Upper lobe of right lung (tissue), 1 donor: ENCODE measurements around the gene PICALM. TPM values are rescaled to one million over a fixed set of nuclear protein-coding genes. Genes with fewer than 3 reads are reported as not detected.
A peak's percentile ranks its signal among the peaks of the same experiment; 100 is the strongest.

Source experiments
- ATAC-seq: fragments of 200-7000 bp; cut with Tn5 transposase; one replicate; pipeline ENCODE4 v1.9.1; 2020; ENCODE audit warnings: mild to moderate bottlenecking, moderate library complexity
- DNase-seq: peaks from one replicate; pipeline ENCODE4 v3.0.0-alpha.2; 2020
- H3K27ac ChIP-seq: fragments of 200-600 bp; one replicate; pipeline ENCODE4 v1.8.0; 2022
- H3K27me3 ChIP-seq: fragments of 200-600 bp; one replicate; pipeline ENCODE4 v1.8.0; 2022; ENCODE audit warnings: mild to moderate bottlenecking
- H3K36me3 ChIP-seq: fragments of 200-600 bp; one replicate; pipeline ENCODE4 v1.8.0; 2022
- H3K4me1 ChIP-seq: fragments of 200-600 bp; one replicate; pipeline ENCODE4 v1.8.0; 2022
- H3K4me3 ChIP-seq: fragments of 200-600 bp; one replicate; pipeline ENCODE4 v1.8.0; 2022; ENCODE audit warnings: mild to moderate bottlenecking
- H3K9me3 ChIP-seq: fragments of 200-600 bp; one replicate; pipeline ENCODE4 v1.8.0; 2022
- CTCF ChIP-seq: fragments of 200-600 bp; IDR thresholded peaks from one replicate; pipeline ENCODE4 v1.8.0; 2022; ENCODE audit warnings: antibody characterized with exemption
- intact Hi-C: fragments of 100-400 bp; cut with DNase I; formaldehyde crosslinking; loops from one replicate; pipeline ENCODE4 v1.11.0; 2022
- total RNA-seq: library from RNA; stranded (reverse); fragmentation: NEBNext Ultra II Directional; extraction: Animal tissue kit (Norgen Biotek cat#: 25700); gene quantifications from one replicate; pipeline ENCODE4 v1.2.1, GENCODE V29; 2021
- donor health status: DM: no; HTN: yes; CAD: no; lungs with severe emphysema.

PICALM gene
- total RNA-seq, 1 donor from 2014 or later = 193 TPM

- ATAC-seq = no peak
- peaks cover 3% of the 10 kb centered on the region for H3K36me3 ChIP-seq
- DNase-seq = no peak
- H3K9me3 ChIP-seq = no peaks in the 10 kb centered on the region
- peaks cover 25% of the 10 kb centered on the region for H3K4me1 ChIP-seq
- intact Hi-C loops = no loop called here
- no peak overlapping the region for H3K4me3 ChIP-seq
- no peak for TF ChIP-seq CTCF
- no peak overlapping the region for H3K27ac ChIP-seq
- H3K27me3 ChIP-seq = no peaks in the 10 kb centered on the region
Measured at GRCh38 chr11:85950317-85951048, 118.4 kb downstream of the PICALM start.

DNA sequence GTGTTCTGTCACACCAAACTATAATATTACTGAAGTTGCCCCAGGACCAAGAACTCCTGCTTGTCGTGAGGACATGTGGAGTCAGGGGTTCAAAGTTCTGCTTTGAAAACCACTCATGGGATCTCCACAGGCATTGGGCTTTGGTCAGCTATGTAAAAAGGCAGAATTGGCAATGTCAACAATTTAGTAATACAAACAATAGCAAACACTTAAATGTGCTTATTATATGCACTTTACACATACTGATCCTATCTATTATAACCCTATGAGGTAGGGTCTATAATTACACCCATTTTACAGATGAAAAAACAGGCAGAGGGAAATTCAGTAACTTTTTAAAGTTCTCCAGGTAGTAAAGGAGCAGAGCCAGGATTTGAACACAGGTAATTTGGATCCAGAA lies 119.1 kb downstream of the PICALM start:
- Histone ChIP-seq H3K27me3 (no peaks in the 10 kb centered on the region), H3K36me3 (no peaks in the 10 kb centered on the region), H3K4me1 (peaks cover 25% of the 10 kb centered on the region), H3K9me3 (no peaks in the 10 kb centered on the region), H3K27ac (no peak overlapping the region), H3K4me3 (no peak overlapping the region)
- intact Hi-C loops = loop anchor here (10.0 kb wide), 1 partner anchor 265 kb away; no protein-coding TSS in a partner anchor
- no peak for TF ChIP-seq CTCF
- ATAC-seq = no peak
- DNase-seq = no peak

GRCh38 chr11:85948884-85949283 lies 120.0 kb downstream of the PICALM start:
- peak; percentile 59 for ATAC-seq
- peaks cover 25% of the 10 kb centered on the region for H3K4me1 ChIP-seq
- no peak for TF ChIP-seq CTCF
- no peak overlapping the region for H3K27ac ChIP-seq
- no peak for DNase-seq
- H3K4me3 ChIP-seq = no peak overlapping the region
- H3K9me3 ChIP-seq = no peaks in the 10 kb centered on the region
- H3K27me3 ChIP-seq = no peaks in the 10 kb centered on the region
- no peaks in the 10 kb centered on the region for H3K36me3 ChIP-seq
- intact Hi-C loops = loop anchor here (10.0 kb wide), 1 partner anchor 266 kb away; no protein-coding TSS in a partner anchor

- H3K9me3 ChIP-seq = no peaks in the 10 kb centered on the region
- intact Hi-C loops = loop anchor here (10.0 kb wide), 1 partner anchor 267 kb away; no protein-coding TSS in a partner anchor
- H3K4me3 ChIP-seq = no peak overlapping the region
- peaks cover 25% of the 10 kb centered on the region for H3K4me1 ChIP-seq
- H3K36me3 ChIP-seq = no peaks in the 10 kb centered on the region
- H3K27me3 ChIP-seq = no peaks in the 10 kb centered on the region
- DNase-seq (no peak), ATAC-seq (peak; percentile 69)
- no peak for TF ChIP-seq CTCF
- H3K27ac ChIP-seq = peak overlapping the region; percentile 56
Measured at GRCh38 chr11:85947431-85948272, 121.2 kb downstream of the PICALM start.

DNA sequence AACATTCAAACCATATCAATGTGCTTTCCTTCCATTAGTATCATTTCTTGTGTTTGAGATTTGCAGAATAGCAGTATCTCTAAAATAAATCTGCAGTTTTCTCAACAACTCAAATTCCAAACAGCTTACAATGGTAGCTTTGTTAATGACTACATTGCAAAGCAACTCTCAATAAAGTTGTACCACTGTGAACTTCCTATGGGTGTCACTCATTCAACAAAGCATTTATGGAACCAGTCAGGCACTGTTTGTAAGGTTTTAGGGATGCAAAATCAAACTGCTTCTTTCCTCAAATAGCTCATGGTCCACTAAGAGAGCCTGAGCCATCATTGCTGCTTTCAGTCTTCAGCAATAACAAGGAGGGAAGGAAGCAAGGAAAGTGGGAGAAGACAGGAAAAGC lies 122.7 kb downstream of the PICALM start:
- H3K4me3 ChIP-seq = no peak overlapping the region
- no peaks in the 10 kb centered on the region for H3K9me3 ChIP-seq
- ATAC-seq = no peak
- H3K27ac ChIP-seq = no peak overlapping the region
- no peaks in the 10 kb centered on the region for H3K27me3 ChIP-seq
- no peak for DNase-seq
- H3K4me1 ChIP-seq = peaks cover 25% of the 10 kb centered on the region
- TF ChIP-seq CTCF = no peak
- H3K36me3 ChIP-seq = no peaks in the 10 kb centered on the region
- intact Hi-C loops = loop anchor here (10.0 kb wide), 1 partner anchor 269 kb away; no protein-coding TSS in a partner anchor
